ENCODE measurements around the gene DSTN. TPM values are rescaled to one million over a fixed set of nuclear protein-coding genes. Genes with fewer than 3 reads are reported as not detected.

Gene DSTN
- total RNA-seq, 1 donor from 2014 or later, result 91.9 TPM

GRCh38 chr20:17557675-17558006 is 12.2 kb upstream of the DSTN start:
- Mint-ChIP-seq H3K27ac (ENCODE audit: unreplicated experiment) (no peak overlapping the region), H3K4me1 (peaks cover 21% of the 10 kb centered on the region), H3K9me3 (no peaks in the 10 kb centered on the region), H3K27me3 (ENCODE audit: low read depth) (no peaks in the 10 kb centered on the region), H3K4me3 (no peak overlapping the region), H3K36me3 (ENCODE audit: low read depth) (no peaks in the 10 kb centered on the region)
- no peak for DNase-seq (ENCODE audit: low read depth, low spot score)
- no peak for TF ChIP-seq CTCF (conservative IDR thresholded peaks at IDR 0.05)

GRCh38 chr20:17558154-17558940 is 11.5 kb upstream of the DSTN start:
- TF ChIP-seq CTCF (conservative IDR thresholded peaks at IDR 0.05), result no peak
- peak overlapping the region; percentile 97 for H3K27ac Mint-ChIP-seq (ENCODE audit: unreplicated experiment)
- no peaks in the 10 kb centered on the region for H3K9me3 Mint-ChIP-seq
- no peaks in the 10 kb centered on the region for H3K27me3 Mint-ChIP-seq (ENCODE audit: low read depth)
- H3K4me3 Mint-ChIP-seq, result peak overlapping the region; percentile 38
- peaks cover 21% of the 10 kb centered on the region for H3K4me1 Mint-ChIP-seq
- no peak for DNase-seq (ENCODE audit: low read depth, low spot score)
- H3K36me3 Mint-ChIP-seq (ENCODE audit: low read depth), result no peaks in the 10 kb centered on the region

GRCh38 chr20:17558941-17559304 is 11.0 kb upstream of the DSTN start:
- Mint-ChIP-seq H3K36me3 (ENCODE audit: low read depth) (no peaks in the 10 kb centered on the region), H3K4me1 (peaks cover 21% of the 10 kb centered on the region), H3K9me3 (no peaks in the 10 kb centered on the region), H3K27me3 (ENCODE audit: low read depth) (peaks cover under 1% of the 10 kb centered on the region), H3K4me3 (no peak overlapping the region), H3K27ac (ENCODE audit: unreplicated experiment) (peak overlapping the region; percentile 97)
- no peak for DNase-seq (ENCODE audit: low read depth, low spot score)
- TF ChIP-seq CTCF (conservative IDR thresholded peaks at IDR 0.05), result no peak

- Mint-ChIP-seq H3K4me1 (peaks cover 21% of the 10 kb centered on the region), H3K27ac (ENCODE audit: unreplicated experiment) (no peak overlapping the region), H3K27me3 (ENCODE audit: low read depth) (peaks cover 2% of the 10 kb centered on the region), H3K36me3 (ENCODE audit: low read depth) (no peaks in the 10 kb centered on the region), H3K9me3 (no peaks in the 10 kb centered on the region), H3K4me3 (no peak overlapping the region)
- no peak for TF ChIP-seq CTCF (conservative IDR thresholded peaks at IDR 0.05)
- DNase-seq (ENCODE audit: low read depth, low spot score), result no peak
Observed at GRCh38 chr20:17559338-17559737, 10.5 kb upstream of the DSTN start.

GRCh38 chr20:17560344-17561074 is 9.4 kb upstream of the DSTN start:
- peaks cover 7% of the 10 kb centered on the region for H3K27me3 Mint-ChIP-seq (ENCODE audit: low read depth)
- no peak for TF ChIP-seq CTCF (conservative IDR thresholded peaks at IDR 0.05)
- H3K27ac Mint-ChIP-seq (ENCODE audit: unreplicated experiment), result no peak overlapping the region
- no peaks in the 10 kb centered on the region for H3K9me3 Mint-ChIP-seq
- H3K4me3 Mint-ChIP-seq, result no peak overlapping the region
- DNase-seq (ENCODE audit: low read depth, low spot score), result no peak
- no peaks in the 10 kb centered on the region for H3K36me3 Mint-ChIP-seq (ENCODE audit: low read depth)
- H3K4me1 Mint-ChIP-seq, result peaks cover 21% of the 10 kb centered on the region
